SIG-M5 treated with dmso at 0.1 percent for 504 hours (cell line): ENCODE measurements around the gene DNER.
"Not testable (repeated sequence)": the region's sequence is repeated elsewhere in the genome, so short reads cannot be mapped to it uniquely, and the experiment has no call there.

Experiments used
- DNase-seq: peaks from one replicate; lab custom pipeline; 2025; ENCODE audit not compliant: unreplicated experiment; lab: John Stamatoyannopoulos, UW

Gene DNER

DNA sequence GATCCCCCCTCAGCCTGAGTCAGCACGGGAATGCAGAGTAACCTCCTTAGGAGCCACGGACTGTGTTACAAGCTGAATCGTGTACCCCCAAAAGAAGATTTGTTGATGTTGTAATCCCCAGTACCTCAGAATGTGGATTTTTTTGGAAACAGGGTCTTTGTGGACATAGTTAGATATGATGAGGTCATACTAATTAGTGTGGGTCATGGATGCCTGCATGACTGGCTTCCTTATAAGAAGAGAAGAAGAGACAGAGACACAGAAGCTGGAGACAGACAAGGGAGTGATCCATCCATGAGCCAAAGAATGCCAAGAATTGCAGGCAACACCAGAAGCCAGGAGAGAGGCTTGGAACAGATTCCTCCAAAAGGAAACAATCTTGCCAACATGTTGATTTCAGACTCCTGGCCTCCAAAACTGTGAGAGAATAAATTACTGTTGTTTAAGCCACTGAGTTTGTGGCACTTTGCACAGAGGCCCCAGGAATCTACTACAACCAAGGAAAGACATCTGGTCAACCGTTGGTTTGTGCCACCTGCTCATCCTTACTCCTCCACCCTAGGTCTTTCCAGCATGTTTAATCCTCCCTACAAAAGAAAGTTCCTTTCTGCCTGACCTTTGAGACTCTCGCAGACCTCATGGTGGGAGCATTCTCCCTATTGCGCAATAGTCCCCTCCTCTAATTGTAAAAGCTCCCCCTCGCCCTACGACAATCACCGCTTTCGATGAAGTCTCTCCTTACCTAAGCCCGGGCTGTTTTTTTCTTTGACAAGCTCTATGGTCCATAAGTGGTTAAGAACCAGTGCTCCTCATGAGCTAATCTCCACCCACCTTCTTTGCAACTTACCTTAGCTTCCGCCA is 91.6 kb downstream of the DNER start:
- DNase-seq: no peak

GRCh38 chr2:229620759-229621158 is 93.6 kb downstream of the DNER start:
- DNase-seq: no peak

GRCh38 chr2:229620289-229620688 is 94.1 kb downstream of the DNER start:
- no peak for DNase-seq

DNA sequence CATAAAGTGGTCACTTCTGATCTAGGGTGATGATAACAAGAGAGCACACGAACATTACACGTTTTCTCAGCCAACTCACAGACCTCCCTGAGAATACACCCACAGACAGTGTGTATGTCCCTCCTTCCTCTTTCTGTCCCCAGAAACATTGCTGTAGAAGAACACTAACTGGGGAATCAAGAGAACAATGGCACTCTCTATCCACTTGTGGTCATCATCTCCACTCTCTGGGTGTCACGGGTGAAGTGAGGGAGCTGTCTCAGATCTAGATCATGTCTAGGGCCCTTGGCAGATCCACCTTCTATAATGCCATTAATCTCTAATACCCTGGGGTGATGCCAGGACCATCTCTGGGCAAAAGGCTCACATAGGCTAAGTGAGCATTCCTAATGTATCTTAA is 97.9 kb downstream of the DNER start:
- DNase-seq: no peak

- not testable (repeated sequence) for DNase-seq
Observed at GRCh38 chr2:229614021-229614420, 100.3 kb downstream of the DNER start.

DNA sequence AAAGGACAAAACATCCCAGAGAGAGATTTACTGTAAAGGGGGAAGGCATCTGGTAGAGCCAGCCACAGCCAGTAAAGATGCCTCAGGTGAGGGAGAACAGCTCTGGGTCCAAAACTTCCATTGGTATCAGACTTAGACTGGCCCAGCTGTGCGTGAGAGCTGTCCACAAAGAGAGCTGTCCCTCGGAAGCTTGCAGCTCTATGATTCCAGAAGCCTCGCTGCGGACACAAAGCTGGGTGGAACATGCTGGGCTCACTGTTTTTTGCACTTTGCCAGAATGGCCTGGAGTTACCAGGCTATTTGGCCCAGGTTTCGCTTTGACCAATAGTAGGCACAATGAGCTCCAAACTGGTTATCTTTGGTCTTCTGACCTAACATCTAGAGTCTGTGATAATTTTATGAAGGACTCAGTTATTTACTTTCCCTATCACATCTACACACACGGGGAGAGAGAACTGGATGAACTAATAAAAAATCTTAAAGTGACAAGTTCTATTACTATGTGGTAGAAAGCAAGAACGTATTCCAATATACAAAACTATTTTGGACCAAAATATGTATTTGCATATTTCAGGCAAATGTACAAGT is 101.9 kb downstream of the DNER start:
- no peak for DNase-seq

- DNase-seq: no peak
Observed at GRCh38 chr2:229611360-229611759, 103.0 kb downstream of the DNER start.

DNA sequence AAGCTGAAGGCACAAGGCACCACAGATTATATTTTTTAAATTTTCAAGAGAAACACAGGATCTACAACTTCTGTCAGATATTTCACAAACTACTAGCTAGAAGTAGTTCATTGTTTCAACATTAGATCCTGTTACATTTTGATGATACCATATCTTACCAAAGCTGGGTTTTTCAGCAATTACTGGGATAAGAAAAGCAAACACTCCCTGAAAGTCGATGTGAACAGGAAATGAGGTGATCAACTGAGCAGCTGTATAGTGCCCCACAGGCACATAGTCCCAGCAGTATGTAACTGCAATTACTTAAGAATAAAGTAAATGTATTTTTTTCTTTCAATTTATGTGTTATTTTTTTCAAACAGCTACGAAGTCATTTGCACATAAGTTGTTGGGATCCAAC is 103.5 kb downstream of the DNER start:
- no peak for DNase-seq

DNA sequence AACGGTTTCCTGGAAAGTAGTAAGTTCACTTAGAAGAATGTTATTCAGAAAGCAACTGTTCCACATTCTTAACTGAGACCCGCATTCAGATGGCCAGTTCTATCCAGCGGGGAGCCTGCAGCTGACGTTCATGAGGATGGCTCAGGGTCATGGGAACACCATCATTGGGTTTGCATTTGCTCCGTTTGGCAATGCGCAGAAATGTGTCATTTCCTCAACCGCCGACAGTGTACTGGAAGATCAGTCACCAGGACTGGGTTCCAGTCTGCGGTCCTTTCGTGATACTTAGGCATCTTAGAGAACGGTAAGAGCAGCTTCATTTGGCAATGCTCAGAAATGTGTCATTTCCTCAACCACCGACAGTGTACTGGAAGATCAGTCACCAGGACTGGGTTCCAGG is 104.0 kb downstream of the DNER start:
- no peak for DNase-seq

GRCh38 chr2:229601936-229602335 is 112.4 kb downstream of the DNER start:
- DNase-seq: no peak

DNA sequence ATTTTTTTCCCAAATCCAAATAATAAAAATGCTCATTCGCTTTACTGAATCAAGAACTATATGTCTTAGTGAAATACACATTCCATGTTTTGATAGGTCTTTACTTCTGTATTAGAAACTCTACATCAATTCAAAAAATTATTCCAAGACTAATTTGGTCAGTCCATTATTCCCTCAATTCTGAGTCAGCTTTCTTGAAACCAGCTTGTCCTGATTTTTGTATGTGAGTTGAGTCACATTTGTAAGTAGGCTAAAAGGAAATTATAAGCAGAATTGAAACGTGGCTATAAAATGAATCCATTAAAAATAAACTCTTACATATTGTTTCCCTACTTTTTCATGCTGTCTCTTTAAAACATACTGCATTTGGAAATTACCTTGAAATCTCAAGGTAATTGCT is 113.0 kb downstream of the DNER start:
- no peak for DNase-seq

GRCh38 chr2:229598227-229598626 is 116.1 kb downstream of the DNER start:
- no peak for DNase-seq

- no peak for DNase-seq
Observed at GRCh38 chr2:229596796-229597195, 117.6 kb downstream of the DNER start.

DNA sequence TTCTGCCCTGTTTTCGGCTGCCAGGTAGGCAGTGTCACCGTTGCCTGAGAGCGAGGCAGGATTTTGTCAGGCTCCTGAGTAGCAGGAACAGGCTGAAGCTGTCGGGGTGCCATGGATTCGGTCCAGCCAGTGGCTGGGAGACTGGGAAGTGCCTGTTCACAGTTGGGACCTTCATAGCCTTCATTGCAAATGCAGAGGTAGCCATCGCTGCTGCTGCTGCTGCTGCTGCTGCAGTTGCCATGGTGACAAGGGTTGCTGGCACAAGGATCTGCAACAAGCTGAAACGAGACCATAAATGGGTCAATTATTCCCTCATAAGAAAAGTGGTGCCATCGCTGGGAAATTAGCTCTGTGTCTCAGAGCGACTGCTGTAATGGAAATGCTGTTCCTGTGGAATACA is 122.7 kb downstream of the DNER start:
- no peak for DNase-seq

GRCh38 chr2:229586746-229587705 is 127.3 kb downstream of the DNER start:
- peak; percentile 40 for DNase-seq

GRCh38 chr2:229586012-229586411 is 128.3 kb downstream of the DNER start:
- no peak for DNase-seq

- no peak for DNase-seq
Observed at GRCh38 chr2:229582151-229582550, 132.2 kb downstream of the DNER start.

GRCh38 chr2:229578052-229578846 is 136.1 kb downstream of the DNER start:
- DNase-seq: no peak

GRCh38 chr2:229575569-229576315 is 138.6 kb downstream of the DNER start:
- no peak for DNase-seq
